GM13976 (cell line): ENCODE results near the gene TNFRSF14.

Experiments
- DNase-seq: peaks from one replicate; pipeline ENCODE4 v3.0.0; 2012; ENCODE audit warnings: low spot score
- CTCF ChIP-seq: IDR thresholded peaks from 2 replicates; pipeline ENCODE4 v1.5.1; 2012; ENCODE audit warnings: borderline replicate concordance, mild to moderate bottlenecking; ENCODE audit not compliant: insufficient read depth; ENCODE audit errors: extremely low read depth, missing control alignments, control extremely low read depth
- in situ Hi-C: fragments of 300-500 bp; cut with MboI; formaldehyde crosslinking; loops from one replicate; pipeline ENCODE4 v1.12.0; 2022; ENCODE audit warnings: low sequenced_read_pairs, mixed read lengths, inconsistent platforms; ENCODE audit not compliant: unreplicated experiment

TNFRSF14 gene

GRCh38 chr1:2604156-2604843, 48.1 kb downstream of the TNFRSF14 start:
- no peak for TF ChIP-seq CTCF
- in situ Hi-C loops = no loop called here
- no peak for DNase-seq

GRCh38 chr1:2604844-2605508, 48.8 kb downstream of the TNFRSF14 start:
- in situ Hi-C loops = no loop called here
- DNase-seq = no peak
- no peak for TF ChIP-seq CTCF

GRCh38 chr1:2605509-2606395, 49.6 kb downstream of the TNFRSF14 start:
- no peak for DNase-seq
- no peak for TF ChIP-seq CTCF
- in situ Hi-C loops = no loop called here

GRCh38 chr1:2606396-2606880, 50.3 kb downstream of the TNFRSF14 start:
- no peak for TF ChIP-seq CTCF
- in situ Hi-C loops = no loop called here
- DNase-seq = no peak

GRCh38 chr1:2606881-2607621, 50.9 kb downstream of the TNFRSF14 start:
- no peak for DNase-seq
- in situ Hi-C loops = no loop called here
- TF ChIP-seq CTCF = no peak

GRCh38 chr1:2607641-2608091, 51.5 kb downstream of the TNFRSF14 start:
- DNase-seq = no peak
- in situ Hi-C loops = no loop called here
- TF ChIP-seq CTCF = no peak
